ENCODE measurements around the gene MBD3.

MBD3 gene

DNA sequence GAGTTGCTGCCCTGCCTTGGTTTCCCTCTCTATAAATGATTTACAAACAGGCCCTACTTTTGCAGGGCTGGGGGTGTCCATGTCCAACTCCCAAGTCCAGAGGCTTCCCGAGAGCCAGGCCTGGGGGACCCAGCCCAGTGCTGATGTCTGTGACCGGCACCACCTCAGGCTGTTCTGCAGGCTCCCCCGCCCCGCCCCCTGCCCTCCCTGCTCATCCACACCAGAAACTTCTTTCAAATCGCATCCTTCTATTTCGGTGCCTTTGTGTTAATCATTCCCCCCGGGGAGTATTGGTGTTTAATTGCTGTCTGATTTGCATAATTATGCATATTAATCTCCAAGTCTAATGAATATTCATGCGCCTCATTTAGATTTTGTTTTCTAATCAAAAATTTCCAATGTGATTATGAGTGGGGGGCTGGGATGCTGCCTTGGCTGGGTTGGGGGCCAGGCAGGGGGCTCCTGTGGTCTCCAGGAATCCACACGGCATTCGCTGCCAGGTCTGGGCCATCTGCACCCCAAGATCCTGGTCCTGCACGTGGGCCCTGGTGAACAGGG, 40.7 kb upstream of the MBD3 start:
- CTCF ChIA-PET, result no interaction called here

DNA sequence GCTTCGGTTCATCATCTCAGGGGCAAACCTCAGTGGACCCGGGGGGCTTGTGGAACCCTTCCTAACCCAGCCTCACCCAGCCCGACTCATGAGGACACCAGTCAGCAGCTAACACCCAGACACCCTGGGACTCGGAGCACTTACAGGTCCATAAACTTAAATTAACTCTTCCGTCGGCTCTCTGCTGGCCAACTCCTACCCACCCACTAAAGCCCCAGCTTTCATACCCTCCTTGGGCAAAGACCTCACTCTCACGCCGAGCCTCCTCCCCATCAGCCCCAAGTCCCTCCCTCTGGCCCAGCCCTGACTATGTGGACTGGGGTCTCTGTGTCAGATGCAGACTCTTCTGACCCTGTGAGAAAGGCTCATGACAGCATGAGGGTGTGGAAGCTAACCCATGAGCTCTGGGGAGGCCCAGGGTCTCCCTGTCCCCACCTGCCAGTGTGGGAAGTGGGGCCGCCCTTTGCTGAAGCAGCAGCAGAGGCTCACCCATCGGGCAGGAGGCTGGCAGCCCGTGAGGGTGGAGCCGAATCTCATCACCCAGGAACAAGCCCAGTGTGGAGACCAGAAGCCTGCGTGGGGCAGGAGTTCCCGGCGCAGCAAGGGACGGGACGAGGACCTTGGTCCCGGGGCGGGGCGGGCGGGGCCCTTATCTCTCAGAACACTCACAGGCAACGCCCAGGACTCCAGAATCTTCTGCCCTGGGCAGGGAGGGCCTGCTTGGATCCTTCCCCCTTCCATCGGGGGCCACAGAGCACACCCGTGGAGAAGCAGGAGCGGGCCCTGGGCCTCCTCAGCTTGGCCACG, 40.0 kb upstream of the MBD3 start:
- ChIA-PET POLR2A (no interaction called here), CTCF (no interaction called here)
- DNase-seq (ENCODE audit: low read depth, low spot score), result no peak
- no peak overlapping the region for H3K4me3 ChIP-seq (ENCODE audit: low read depth, low read length)
- TF ChIP-seq, protein P1, sequence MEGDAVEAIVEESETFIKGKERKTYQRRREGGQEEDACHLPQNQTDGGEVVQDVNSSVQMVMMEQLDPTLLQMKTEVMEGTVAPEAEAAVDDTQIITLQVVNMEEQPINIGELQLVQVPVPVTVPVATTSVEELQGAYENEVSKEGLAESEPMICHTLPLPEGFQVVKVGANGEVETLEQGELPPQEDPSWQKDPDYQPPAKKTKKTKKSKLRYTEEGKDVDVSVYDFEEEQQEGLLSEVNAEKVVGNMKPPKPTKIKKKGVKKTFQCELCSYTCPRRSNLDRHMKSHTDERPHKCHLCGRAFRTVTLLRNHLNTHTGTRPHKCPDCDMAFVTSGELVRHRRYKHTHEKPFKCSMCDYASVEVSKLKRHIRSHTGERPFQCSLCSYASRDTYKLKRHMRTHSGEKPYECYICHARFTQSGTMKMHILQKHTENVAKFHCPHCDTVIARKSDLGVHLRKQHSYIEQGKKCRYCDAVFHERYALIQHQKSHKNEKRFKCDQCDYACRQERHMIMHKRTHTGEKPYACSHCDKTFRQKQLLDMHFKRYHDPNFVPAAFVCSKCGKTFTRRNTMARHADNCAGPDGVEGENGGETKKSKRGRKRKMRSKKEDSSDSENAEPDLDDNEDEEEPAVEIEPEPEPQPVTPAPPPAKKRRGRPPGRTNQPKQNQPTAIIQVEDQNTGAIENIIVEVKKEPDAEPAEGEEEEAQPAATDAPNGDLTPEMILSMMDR (IDR thresholded peaks at IDR 0.05; ENCODE audit: insufficient read depth, low read length, missing control alignments), result no peak

More for the DNA sequence above, 40.7 kb upstream of the MBD3 start:
- POLR2A ChIA-PET, result no interaction called here
- TF ChIP-seq, protein P1 (IDR thresholded peaks at IDR 0.05; ENCODE audit: insufficient read depth, low read length, missing control alignments), result no peak
- no peak for DNase-seq (ENCODE audit: low read depth, low spot score)
- no peak overlapping the region for H3K4me3 ChIP-seq (ENCODE audit: low read depth, low read length)

DNA sequence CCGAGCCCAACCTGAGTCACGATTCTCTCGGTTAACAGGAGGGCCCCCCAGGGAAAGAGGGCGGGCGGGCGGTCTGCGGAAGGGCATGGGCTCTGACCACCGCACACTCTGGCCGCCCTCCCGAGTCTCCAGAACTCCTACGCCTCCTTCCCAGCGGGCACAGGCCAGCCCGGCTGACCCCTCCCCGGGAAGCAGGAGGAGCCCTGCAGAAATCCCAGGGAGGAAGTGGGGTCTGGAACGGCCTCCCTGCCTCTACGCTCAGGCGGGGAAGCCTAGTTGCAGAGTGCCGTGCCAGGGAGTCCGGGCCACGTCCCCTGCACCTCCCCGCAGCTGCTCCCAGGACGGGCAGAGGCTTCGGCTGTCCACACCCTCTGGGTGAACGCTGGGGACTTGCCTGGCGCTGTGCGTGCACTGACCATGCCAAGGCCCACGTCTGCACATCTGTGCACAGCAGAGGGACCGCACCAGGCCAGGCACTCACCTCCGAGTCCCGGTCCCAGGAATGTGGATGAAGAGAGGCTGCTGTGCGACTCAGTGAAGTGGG, 39.0 kb upstream of the MBD3 start:
- TF ChIP-seq, protein P1 (IDR thresholded peaks at IDR 0.05; ENCODE audit: insufficient read depth, low read length, missing control alignments), result no peak
- ChIA-PET POLR2A (no interaction called here), CTCF (no interaction called here)
- H3K4me3 ChIP-seq (ENCODE audit: low read depth, low read length), result no peak overlapping the region
- no peak for DNase-seq (ENCODE audit: low read depth, low spot score)

DNA sequence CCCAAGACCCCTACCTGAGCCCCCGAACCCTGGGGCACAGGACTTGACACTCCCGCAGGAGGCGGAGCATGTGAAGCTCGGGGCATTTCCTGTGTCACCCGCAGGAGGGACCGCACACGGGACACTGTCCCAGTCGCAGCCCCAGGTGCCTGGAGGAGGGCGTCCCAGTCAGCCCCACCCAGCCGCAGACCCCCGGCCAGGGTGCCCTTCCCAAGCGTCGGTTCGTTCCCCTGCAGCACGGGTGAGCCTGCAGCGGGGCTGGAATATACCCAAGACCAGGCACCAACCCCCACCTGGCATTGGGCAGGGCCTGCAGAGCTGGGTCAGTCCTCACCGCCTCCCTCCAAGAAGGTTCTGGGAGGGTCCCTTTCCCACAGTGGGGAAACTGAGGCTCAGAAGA, 38.1 kb upstream of the MBD3 start:
- no peak for DNase-seq (ENCODE audit: low read depth, low spot score)
- POLR2A ChIA-PET, result no interaction called here

DNA sequence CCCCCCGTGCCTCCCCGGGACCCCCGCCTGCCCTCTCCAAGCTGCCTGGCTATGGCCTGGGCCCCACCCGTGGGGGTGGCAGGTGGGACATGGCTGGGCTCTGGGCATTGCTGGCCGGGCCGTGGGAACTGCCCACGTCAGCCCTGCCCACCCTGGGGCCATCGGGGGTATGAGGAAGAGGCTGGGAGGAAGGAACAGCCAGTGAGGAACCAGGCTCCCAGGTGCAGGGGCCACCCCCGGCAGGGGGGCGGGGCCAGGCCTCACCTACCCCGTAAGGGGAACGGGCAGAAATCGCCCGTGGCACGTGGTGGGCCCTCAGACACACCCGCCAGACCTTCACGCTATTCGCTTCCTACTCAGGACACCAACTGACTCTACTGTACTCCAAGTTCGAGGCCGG, 37.3 kb upstream of the MBD3 start:
- ChIA-PET CTCF (no interaction called here), POLR2A (no interaction called here)
- no peak for DNase-seq (ENCODE audit: low read depth, low spot score)
- no peak overlapping the region for H3K4me3 ChIP-seq (ENCODE audit: low read depth, low read length)
- TF ChIP-seq, protein P1 (IDR thresholded peaks at IDR 0.05; ENCODE audit: insufficient read depth, low read length, missing control alignments), result no peak

More for the DNA sequence above, 38.1 kb upstream of the MBD3 start:
- CTCF ChIA-PET, result no interaction called here
- H3K4me3 ChIP-seq (ENCODE audit: low read depth, low read length), result no peak overlapping the region
- TF ChIP-seq, protein P1 (IDR thresholded peaks at IDR 0.05; ENCODE audit: insufficient read depth, low read length, missing control alignments), result no peak

DNA sequence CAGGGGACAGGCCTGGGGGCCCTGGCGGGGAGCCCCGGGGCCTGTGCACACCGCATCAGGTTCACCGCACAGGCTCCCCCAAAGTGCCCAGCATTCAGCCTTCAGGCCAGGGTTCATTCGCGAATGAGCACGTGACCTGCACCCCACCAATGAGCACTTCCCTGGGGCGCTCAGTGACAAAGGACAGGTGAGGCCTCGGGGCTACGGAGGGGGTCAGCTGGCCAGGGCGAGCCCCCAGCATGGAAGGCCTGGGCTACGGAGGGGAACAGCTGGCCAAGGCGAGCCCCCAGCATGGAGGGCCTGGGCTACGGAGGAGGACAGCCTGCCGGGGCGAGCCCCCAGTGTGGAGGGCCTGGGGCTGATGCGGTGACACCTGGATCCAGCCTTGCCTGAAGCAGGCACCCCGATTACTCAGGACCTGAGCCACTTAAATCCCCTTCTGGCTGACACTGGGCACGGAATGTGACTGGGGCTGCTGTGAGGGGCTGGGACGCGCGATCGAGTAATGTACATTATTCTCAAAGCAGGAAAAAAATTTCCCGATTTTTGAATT, 36.7 kb upstream of the MBD3 start:
- no peak overlapping the region for H3K4me3 ChIP-seq (ENCODE audit: low read depth, low read length)
- POLR2A ChIA-PET, result no interaction called here
- no peak for DNase-seq (ENCODE audit: low read depth, low spot score)
- TF ChIP-seq, protein P1 (IDR thresholded peaks at IDR 0.05; ENCODE audit: insufficient read depth, low read length, missing control alignments), result no peak
- CTCF ChIA-PET, result no interaction called here

Measured in AG04449 (cell line).